Suprapubic skin (tissue), 4 donors: ENCODE data around the gene MBNL2. TPM values are rescaled to one million over a fixed set of nuclear protein-coding genes. Genes with fewer than 3 reads are reported as not detected.

ENCODE experiments used
- DNase-seq, 2 donors: peaks; one replicate each; pipeline ENCODE4 v3.0.0-alpha.2; 2019; ENCODE audit warnings: low spot score in 2 of 2
- H3K27ac ChIP-seq: fragments of 200-600 bp; sonication (generic); one replicate; pipeline ENCODE4 v1.5.1; 2019
- H3K27me3 ChIP-seq: fragments of 200-600 bp; sonication (generic); one replicate; pipeline ENCODE4 v1.5.1; 2019
- H3K36me3 ChIP-seq: fragments of 200-600 bp; sonication (generic); one replicate; pipeline ENCODE4 v1.5.1; 2019
- H3K4me1 ChIP-seq: fragments of 200-600 bp; sonication (generic); one replicate; pipeline ENCODE4 v1.5.1; 2019
- H3K4me3 ChIP-seq: fragments of 200-600 bp; sonication (generic); one replicate; pipeline ENCODE4 v1.5.1; 2019; ENCODE audit warnings: mild to moderate bottlenecking
- H3K9me3 ChIP-seq: fragments of 200-600 bp; sonication (generic); one replicate; pipeline ENCODE4 v1.5.1; 2019
- CTCF ChIP-seq, 2 donors: fragments of 200-600 bp in 1 of 2; fragments of 450-650 bp in 1 of 2; sonication (generic) in 1 of 2; IDR thresholded peaks; one replicate each; pipeline ENCODE4 v1.5.1; 2016 to 2019; ENCODE audit warnings: antibody characterized with exemption in 2 of 2, mild to moderate bottlenecking in 1 of 2, moderate library complexity in 1 of 2
- EP300 ChIP-seq: sonication (generic); formaldehyde crosslinking; IDR thresholded peaks from one replicate; pipeline ENCODE4 v1.6.1; 2017; ENCODE audit warnings: antibody characterized with exemption
- POLR2A ChIP-seq, 2 donors: fragments of 450-650 bp; IDR thresholded peaks; one replicate each; pipeline ENCODE4 v1.6.1; 2017; ENCODE audit warnings: antibody characterized with exemption in 2 of 2, mild to moderate bottlenecking in 2 of 2, moderate library complexity in 2 of 2
- POLR2AphosphoS5 ChIP-seq, 3 donors: sonication (generic); formaldehyde crosslinking; IDR thresholded peaks; one replicate each; pipeline ENCODE4 v1.6.1; 2017; ENCODE audit warnings: antibody characterized with exemption in 3 of 3
- WGBS: methylation state at CpG from one replicate; pipeline ENCODE4 v1.1.5; 2018; 5-methylcytosine and 5-hydroxymethylcytosine counted together
- total RNA-seq, 4 donors: library from RNA; depleted of rRNA; stranded (reverse); fragments of >200 nt; gene quantifications; one replicate each; pipeline ENCODE4 v1.1.0, GENCODE V29; 2016

MBNL2 gene
- total RNA-seq, 4 donors from 2014 or later: 64.2 to 92.4 (median 73.4) TPM

- DNase-seq: no peak
- H3K4me1 ChIP-seq: peaks cover 83% of the 10 kb centered on the region
- TF ChIP-seq CTCF (IDR thresholded peaks at IDR 0.05): no peak
- TF ChIP-seq POLR2AphosphoS5 (IDR thresholded peaks at IDR 0.05): no peak
- no peak for TF ChIP-seq EP300
- no peak for TF ChIP-seq POLR2A (IDR thresholded peaks at IDR 0.05)
Measured at GRCh38 chr13:97279913-97280312, 57.8 kb downstream of the MBNL2 start.

GRCh38 chr13:97280478-97280877 lies 58.3 kb downstream of the MBNL2 start:
- H3K4me3 ChIP-seq: no peak overlapping the region
- H3K9me3 ChIP-seq: no peaks in the 10 kb centered on the region
- WGBS: 59% methylated on average over 4 of the region's 4 CpGs
- TF ChIP-seq CTCF (IDR thresholded peaks at IDR 0.05) (no peak), EP300 (no peak), POLR2AphosphoS5 (IDR thresholded peaks at IDR 0.05) (no peak), POLR2A (IDR thresholded peaks at IDR 0.05) (no peak)
- H3K36me3 ChIP-seq: no peaks in the 10 kb centered on the region
- no peaks in the 10 kb centered on the region for H3K27me3 ChIP-seq
- H3K4me1 ChIP-seq: peaks cover 83% of the 10 kb centered on the region
- no peak for DNase-seq
- peak overlapping the region; percentile 67 for H3K27ac ChIP-seq

More at GRCh38 chr13:97279913-97280312, 57.8 kb downstream of the MBNL2 start:
- Histone ChIP-seq H3K4me3 (no peak overlapping the region), H3K27me3 (no peaks in the 10 kb centered on the region), H3K27ac (peak overlapping the region; percentile 67), H3K36me3 (no peaks in the 10 kb centered on the region), H3K9me3 (no peaks in the 10 kb centered on the region)
- WGBS: 40% methylated on average over 5 of the region's 5 CpGs

GRCh38 chr13:97281028-97281427 lies 58.9 kb downstream of the MBNL2 start:
- Histone ChIP-seq H3K9me3 (no peaks in the 10 kb centered on the region), H3K27me3 (no peaks in the 10 kb centered on the region), H3K27ac (peak overlapping the region; percentile 67), H3K36me3 (no peaks in the 10 kb centered on the region), H3K4me1 (peaks cover 83% of the 10 kb centered on the region), H3K4me3 (no peak overlapping the region)
- TF ChIP-seq POLR2A (IDR thresholded peaks at IDR 0.05): no peak
- no peak for TF ChIP-seq EP300
- no peak for TF ChIP-seq CTCF (IDR thresholded peaks at IDR 0.05)
- TF ChIP-seq POLR2AphosphoS5 (IDR thresholded peaks at IDR 0.05): no peak
- DNase-seq: no peak

GRCh38 chr13:97282705-97283104 lies 60.6 kb downstream of the MBNL2 start:
- peaks cover 80% of the 10 kb centered on the region for H3K4me1 ChIP-seq
- H3K27ac ChIP-seq: no peak overlapping the region
- H3K36me3 ChIP-seq: no peaks in the 10 kb centered on the region
- H3K4me3 ChIP-seq: no peak overlapping the region
- no peak for DNase-seq
- WGBS: 80% methylated on average over 4 of the region's 4 CpGs
- no peaks in the 10 kb centered on the region for H3K27me3 ChIP-seq
- H3K9me3 ChIP-seq: no peaks in the 10 kb centered on the region
- TF ChIP-seq EP300 (no peak), CTCF (IDR thresholded peaks at IDR 0.05) (no peak), POLR2AphosphoS5 (IDR thresholded peaks at IDR 0.05) (no peak), POLR2A (IDR thresholded peaks at IDR 0.05) (no peak)

- Histone ChIP-seq H3K36me3 (no peaks in the 10 kb centered on the region), H3K4me3 (no peak overlapping the region), H3K4me1 (peaks cover 73% of the 10 kb centered on the region), H3K27me3 (no peaks in the 10 kb centered on the region), H3K27ac (no peak overlapping the region), H3K9me3 (no peaks in the 10 kb centered on the region)
- WGBS: 90% methylated on average over 2 of the region's 2 CpGs
- no peak for TF ChIP-seq EP300
- no peak for TF ChIP-seq POLR2AphosphoS5 (IDR thresholded peaks at IDR 0.05)
- TF ChIP-seq POLR2A (IDR thresholded peaks at IDR 0.05): no peak
- TF ChIP-seq CTCF (IDR thresholded peaks at IDR 0.05): no peak
- no peak for DNase-seq
Measured at GRCh38 chr13:97283888-97284287, 61.8 kb downstream of the MBNL2 start.
